ENCODE results near the gene DYNC1H1.

Gene DYNC1H1

GRCh38 chr14:101977311-101978071 is 13.1 kb downstream of the DYNC1H1 start:
- peaks cover 54% of the 10 kb centered on the region for H3K79me2 ChIP-seq (ENCODE audit: control insufficient read depth, low read length)
- peaks cover 12% of the 10 kb centered on the region for H3K4me1 ChIP-seq (ENCODE audit: control insufficient read depth, low read length)
- H3K36me3 ChIP-seq (ENCODE audit: control insufficient read depth, low read length), result peaks cover 67% of the 10 kb centered on the region

GRCh38 chr14:101979666-101980065 is 15.3 kb downstream of the DYNC1H1 start:
- TF ChIP-seq CTCF (IDR thresholded peaks at IDR 0.05; ENCODE audit: low read depth, low read length, poor library complexity, severe bottlenecking), result no peak
- TF ChIP-seq EZH2phosphoT487 (IDR thresholded peaks at IDR 0.05; ENCODE audit: borderline replicate concordance, low read length), result no peak
- H3F3A ChIP-seq (ENCODE audit: control insufficient read depth, insufficient read depth), result peaks cover 8% of the 10 kb centered on the region; the same call in 1 of the 2 replicates
- peaks cover 80% of the 10 kb centered on the region for H3K36me3 ChIP-seq (ENCODE audit: control insufficient read depth, low read length)
- no peak overlapping the region for H3K27ac ChIP-seq (ENCODE audit: low read depth, low read length)
- H3K4me1 ChIP-seq (ENCODE audit: control insufficient read depth, low read length), result peaks cover 12% of the 10 kb centered on the region
- H3K27me3 ChIP-seq (ENCODE audit: control insufficient read depth, low read length), result no peaks in the 10 kb centered on the region
- H3K9me3 ChIP-seq (ENCODE audit: control insufficient read depth, insufficient read depth, low read length), result no peaks in the 10 kb centered on the region
- peaks cover 32% of the 10 kb centered on the region for H3K79me2 ChIP-seq (ENCODE audit: control insufficient read depth, low read length)
- H4K20me1 ChIP-seq (ENCODE audit: control insufficient read depth, insufficient read depth, low read depth, low read length), result no peaks in the 10 kb centered on the region
- H3K4me2 ChIP-seq (ENCODE audit: low read length), result no peak overlapping the region
- no peaks in the 10 kb centered on the region for H3K9me2 ChIP-seq (replicated peaks; ENCODE audit: control insufficient read depth, low read length)
- no peak overlapping the region for H3K4me3 ChIP-seq (ENCODE audit: low read length)

More at GRCh38 chr14:101977311-101978071, 13.1 kb downstream of the DYNC1H1 start:
- Histone ChIP-seq H3F3A (ENCODE audit: control insufficient read depth, insufficient read depth) (peaks cover 8% of the 10 kb centered on the region; the same call in 1 of the 2 replicates), H3K27ac (ENCODE audit: low read depth, low read length) (no peak overlapping the region), H3K9me2 (replicated peaks; ENCODE audit: control insufficient read depth, low read length) (no peaks in the 10 kb centered on the region), H3K4me2 (ENCODE audit: low read length) (no peak overlapping the region), H3K4me3 (ENCODE audit: low read length) (no peak overlapping the region), H4K20me1 (ENCODE audit: control insufficient read depth, insufficient read depth, low read depth, low read length) (no peaks in the 10 kb centered on the region), H3K27me3 (ENCODE audit: control insufficient read depth, low read length) (no peaks in the 10 kb centered on the region), H3K9me3 (ENCODE audit: control insufficient read depth, insufficient read depth, low read length) (no peaks in the 10 kb centered on the region)
- no peak for TF ChIP-seq EZH2phosphoT487 (IDR thresholded peaks at IDR 0.05; ENCODE audit: borderline replicate concordance, low read length)
- no peak for TF ChIP-seq CTCF (IDR thresholded peaks at IDR 0.05; ENCODE audit: low read depth, low read length, poor library complexity, severe bottlenecking)

- H3K4me3 ChIP-seq (ENCODE audit: low read length), result no peak overlapping the region
- H3K36me3 ChIP-seq (ENCODE audit: control insufficient read depth, low read length), result peaks cover 77% of the 10 kb centered on the region
- no peaks in the 10 kb centered on the region for H3K9me3 ChIP-seq (ENCODE audit: control insufficient read depth, insufficient read depth, low read length)
- H3K9me2 ChIP-seq (replicated peaks; ENCODE audit: control insufficient read depth, low read length), result no peaks in the 10 kb centered on the region
- no peaks in the 10 kb centered on the region for H3K27me3 ChIP-seq (ENCODE audit: control insufficient read depth, low read length)
- H3K4me2 ChIP-seq (ENCODE audit: low read length), result no peak overlapping the region
- peaks cover 12% of the 10 kb centered on the region for H3K4me1 ChIP-seq (ENCODE audit: control insufficient read depth, low read length)
- H3K79me2 ChIP-seq (ENCODE audit: control insufficient read depth, low read length), result peaks cover 26% of the 10 kb centered on the region
- H3F3A ChIP-seq (ENCODE audit: control insufficient read depth, insufficient read depth), result peaks cover 8% of the 10 kb centered on the region; the same call in 1 of the 2 replicates
- H3K27ac ChIP-seq (ENCODE audit: low read depth, low read length), result no peak overlapping the region
- TF ChIP-seq CTCF (IDR thresholded peaks at IDR 0.05; ENCODE audit: low read depth, low read length, poor library complexity, severe bottlenecking) (no peak), EZH2phosphoT487 (IDR thresholded peaks at IDR 0.05; ENCODE audit: borderline replicate concordance, low read length) (no peak)
- H4K20me1 ChIP-seq (ENCODE audit: control insufficient read depth, insufficient read depth, low read depth, low read length), result no peaks in the 10 kb centered on the region
Measured at GRCh38 chr14:101980251-101980650, 15.9 kb downstream of the DYNC1H1 start.
